Measurements from ENCODE around the gene NUP93. TPM values are rescaled to one million over a fixed set of nuclear protein-coding genes. Genes with fewer than 3 reads are reported as not detected.

The NUP93 gene
- polyA plus RNA-seq, 3 donors from 2014 or later = 57.1 to 91.4 (median 68.3) TPM

DNA sequence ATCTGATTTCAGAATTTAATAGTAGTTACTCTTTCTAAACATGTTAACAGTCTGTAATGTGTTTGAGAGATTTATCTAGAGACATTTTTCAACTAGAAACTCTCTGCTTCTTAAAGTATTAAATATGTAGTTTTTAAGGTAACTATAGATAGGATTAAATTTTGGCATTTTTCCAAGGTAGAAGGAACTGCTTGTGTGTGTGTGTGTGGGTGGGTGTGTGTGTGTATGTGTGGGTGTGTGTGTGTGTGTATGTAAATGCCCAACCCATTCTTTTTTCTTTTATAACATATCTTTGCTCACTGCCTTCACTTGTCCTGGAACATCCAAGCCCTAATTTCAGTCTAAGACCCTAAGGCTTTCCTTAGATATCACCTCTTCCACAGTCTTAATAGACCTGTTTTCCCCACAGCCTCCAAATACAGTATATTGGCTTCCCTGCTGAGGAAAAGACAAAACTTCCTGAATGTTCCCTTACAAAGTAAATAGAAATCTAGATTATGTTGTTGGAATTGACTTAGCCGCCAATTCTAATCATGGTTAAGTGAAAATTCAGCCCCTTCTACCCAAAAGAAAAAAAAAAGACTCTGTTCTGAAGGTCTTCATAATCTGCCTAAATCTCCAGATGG, 33.5 kb downstream of the NUP93 start:
- Mint-ChIP-seq H3K27ac (no peak overlapping the region), H3K27me3 (ENCODE audit: low read depth in 3 of 3) (no peaks in the 10 kb centered on the region), H3K9me3 (no peaks in the 10 kb centered on the region), H3K4me3 (no peak overlapping the region), H3K4me1 (no peaks in the 10 kb centered on the region), H3K36me3 (peaks cover 11 to 28% (median 21%) of the 10 kb centered on the region in 3 donors)
- no peak for DNase-seq

DNA sequence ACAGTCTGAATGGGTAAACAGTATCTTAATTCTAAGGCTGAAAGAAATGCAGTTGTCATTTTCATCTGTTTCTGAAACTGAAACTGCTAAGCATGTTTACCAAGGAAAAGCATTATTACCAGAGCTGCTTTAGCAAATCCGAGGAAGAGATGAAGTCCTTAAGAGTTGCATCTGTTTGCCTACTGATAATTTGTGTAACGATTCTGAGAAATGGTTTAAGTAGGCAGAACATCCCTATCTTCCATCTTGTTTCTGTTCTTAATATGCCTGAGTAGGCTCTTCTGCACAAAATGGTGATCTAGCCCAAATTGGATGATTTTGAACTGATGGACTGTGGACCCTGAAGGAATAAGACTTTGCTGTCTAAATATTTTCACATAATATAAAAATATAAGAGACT, 34.9 kb downstream of the NUP93 start:
- Mint-ChIP-seq H3K27ac (no peak overlapping the region), H3K9me3 (no peaks in the 10 kb centered on the region), H3K36me3 (peaks cover 11 to 15% (median 13%) of the 10 kb centered on the region in 3 donors), H3K4me3 (no peak overlapping the region), H3K4me1 (peaks cover 0 to 2% of the 10 kb centered on the region in 2 donors), H3K27me3 (ENCODE audit: low read depth in 3 of 3) (no peaks in the 10 kb centered on the region)
- no peak for DNase-seq

DNA sequence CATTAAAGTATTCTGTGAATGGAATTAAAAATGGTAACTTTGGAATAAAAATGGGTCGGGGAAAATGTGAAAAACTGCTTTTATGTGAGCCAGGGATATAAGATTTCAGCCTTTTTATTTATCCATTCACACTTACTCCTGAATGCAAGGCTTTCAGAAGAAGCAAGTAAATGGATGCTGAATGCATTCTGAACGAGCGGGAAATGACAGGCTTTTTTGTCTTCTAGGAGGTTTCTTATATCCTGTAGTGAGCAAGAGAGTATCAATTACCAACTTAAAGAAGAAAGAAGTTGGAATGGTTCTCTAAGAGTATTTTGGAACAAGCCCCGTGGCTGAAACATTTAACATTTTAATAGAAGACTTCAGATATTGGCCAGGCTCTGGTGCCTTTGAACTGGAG, 36.0 kb downstream of the NUP93 start:
- Mint-ChIP-seq H3K4me1 (peaks cover 2 to 10% of the 10 kb centered on the region in 2 donors), H3K36me3 (peaks cover 7 to 9% (median 7%) of the 10 kb centered on the region in 3 donors), H3K4me3 (no peak overlapping the region), H3K9me3 (no peaks in the 10 kb centered on the region), H3K27ac (no peak overlapping the region), H3K27me3 (ENCODE audit: low read depth in 3 of 3) (no peaks in the 10 kb centered on the region)
- no peak for DNase-seq

DNA sequence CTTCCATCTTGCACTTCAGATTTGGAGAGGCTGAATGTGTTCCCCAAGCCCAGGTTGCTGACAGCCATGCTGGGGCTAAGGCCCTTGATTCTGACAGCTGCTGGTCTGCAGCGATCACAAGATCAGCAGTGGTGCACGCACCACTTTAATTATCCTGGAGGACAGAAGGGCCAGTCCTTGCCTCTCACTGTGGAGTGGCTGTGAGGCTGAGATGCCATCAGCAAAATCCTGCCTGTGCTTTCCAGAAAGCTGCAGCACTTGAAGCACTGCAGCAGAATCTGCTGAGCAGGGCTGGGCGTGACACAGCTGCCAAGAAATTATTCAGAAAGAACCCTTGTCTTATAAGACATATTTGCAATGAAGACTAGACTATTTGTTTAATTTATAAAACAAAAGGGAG, 37.1 kb downstream of the NUP93 start:
- no peak for DNase-seq
- H3K27me3 Mint-ChIP-seq (ENCODE audit: low read depth in 3 of 3) = no peaks in the 10 kb centered on the region
- peaks cover 3 to 4% (median 4%) of the 10 kb centered on the region in 3 donors for H3K36me3 Mint-ChIP-seq

DNA sequence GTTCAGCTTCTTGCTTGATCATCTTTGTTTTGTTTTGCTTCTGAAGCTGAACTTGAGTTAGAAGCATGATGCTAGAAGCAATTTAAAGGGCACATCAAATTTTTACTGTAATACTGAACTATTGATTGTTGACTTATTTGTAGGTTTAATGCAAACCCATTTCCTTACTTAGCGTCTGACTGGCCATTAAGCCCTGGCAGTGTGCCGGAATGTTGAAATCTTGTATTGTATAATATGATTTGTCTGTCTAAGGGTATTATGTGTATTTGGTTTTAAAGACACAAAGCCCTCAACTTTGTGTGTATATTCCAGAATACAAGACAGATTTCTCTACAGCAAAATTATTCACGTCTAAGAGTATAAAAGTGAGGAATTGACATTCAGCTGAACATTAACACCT, 39.7 kb downstream of the NUP93 start:
- peak overlapping the region in 1 of 6 donors; percentile 2 for H3K27ac Mint-ChIP-seq
- DNase-seq = no peak
- no peaks in the 10 kb centered on the region for H3K27me3 Mint-ChIP-seq (ENCODE audit: low read depth in 3 of 3)
- no peaks in the 10 kb centered on the region for H3K9me3 Mint-ChIP-seq
- H3K4me1 Mint-ChIP-seq = peaks cover 11 to 34% of the 10 kb centered on the region in 2 donors
- no peaks in the 10 kb centered on the region for H3K36me3 Mint-ChIP-seq
- no peak overlapping the region for H3K4me3 Mint-ChIP-seq

More for the DNA sequence above, 37.1 kb downstream of the NUP93 start:
- Mint-ChIP-seq H3K4me3 (no peak overlapping the region), H3K9me3 (no peaks in the 10 kb centered on the region), H3K4me1 (peaks cover 7 to 20% of the 10 kb centered on the region in 2 donors), H3K27ac (no peak overlapping the region)

DNA sequence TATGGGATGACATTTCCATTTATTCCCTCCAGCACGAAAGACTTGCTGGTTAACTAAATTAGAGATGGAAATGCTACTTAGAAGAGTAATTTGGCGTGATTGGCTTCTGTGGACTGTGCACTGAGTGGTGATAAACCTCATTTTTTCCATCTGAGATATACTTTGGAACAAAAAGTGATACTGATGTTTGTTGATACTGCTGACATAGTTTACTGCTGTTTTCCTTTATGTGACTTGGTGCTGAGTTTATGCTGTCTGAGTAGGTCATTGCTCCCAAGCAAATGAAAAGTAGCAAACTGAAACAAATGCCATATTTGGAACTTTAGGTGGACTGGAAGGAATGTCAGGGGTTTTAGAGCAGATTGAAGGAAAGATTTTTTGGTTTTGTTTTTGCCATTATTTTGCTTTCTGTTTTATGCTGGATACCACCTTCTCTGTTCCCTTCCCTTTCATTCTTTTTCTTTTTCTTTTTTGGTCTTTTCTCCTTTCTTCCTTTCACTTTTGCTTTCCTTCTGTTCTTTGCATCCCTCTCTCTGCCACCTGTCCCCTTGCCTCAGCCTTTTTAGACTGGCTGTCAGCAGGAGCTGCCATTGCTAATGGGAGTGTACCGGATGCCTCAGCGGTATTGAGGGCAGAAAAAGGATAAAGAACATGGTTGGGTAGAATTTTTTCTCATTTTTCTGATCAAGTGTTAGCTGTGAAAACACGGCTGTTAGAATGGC, 41.8 kb downstream of the NUP93 start:
- Mint-ChIP-seq H3K4me3 (no peak overlapping the region), H3K27me3 (ENCODE audit: low read depth in 3 of 3) (no peaks in the 10 kb centered on the region), H3K9me3 (no peaks in the 10 kb centered on the region), H3K4me1 (peaks cover 11 to 34% of the 10 kb centered on the region in 2 donors), H3K36me3 (no peaks in the 10 kb centered on the region), H3K27ac (peak overlapping the region in 3 of 6 donors; percentile 25 to 63 (median 47))
- DNase-seq = no peak

DNA sequence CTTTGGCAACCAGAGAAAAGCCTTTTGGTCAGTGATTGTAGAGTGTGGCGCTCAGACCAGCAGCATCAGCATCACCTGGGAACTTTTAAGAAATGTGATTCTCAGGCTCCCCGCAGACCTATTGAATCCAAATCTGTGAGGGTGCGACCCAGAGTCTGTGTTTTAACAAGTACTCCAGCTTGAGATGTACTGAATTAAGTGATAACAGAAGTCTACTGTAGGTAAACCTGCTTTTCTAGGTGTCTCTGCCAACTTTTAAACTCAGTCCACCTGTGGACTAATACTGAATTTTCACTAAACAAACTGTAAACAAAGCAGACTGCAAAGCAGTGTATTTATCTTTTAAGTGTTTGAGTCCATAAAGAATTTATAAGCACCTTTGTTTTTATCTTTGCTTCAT, 43.6 kb downstream of the NUP93 start:
- peaks cover 0 to 2% (median 0%) of the 10 kb centered on the region in 3 donors for H3K27me3 Mint-ChIP-seq (ENCODE audit: low read depth in 3 of 3)
- peaks cover 0 to 6% (median 5%) of the 10 kb centered on the region in 3 donors for H3K36me3 Mint-ChIP-seq
- H3K4me3 Mint-ChIP-seq = no peak overlapping the region
- no peak overlapping the region for H3K27ac Mint-ChIP-seq
- no peak for DNase-seq
- peaks cover 11 to 34% of the 10 kb centered on the region in 2 donors for H3K4me1 Mint-ChIP-seq
- H3K9me3 Mint-ChIP-seq = no peaks in the 10 kb centered on the region

DNA sequence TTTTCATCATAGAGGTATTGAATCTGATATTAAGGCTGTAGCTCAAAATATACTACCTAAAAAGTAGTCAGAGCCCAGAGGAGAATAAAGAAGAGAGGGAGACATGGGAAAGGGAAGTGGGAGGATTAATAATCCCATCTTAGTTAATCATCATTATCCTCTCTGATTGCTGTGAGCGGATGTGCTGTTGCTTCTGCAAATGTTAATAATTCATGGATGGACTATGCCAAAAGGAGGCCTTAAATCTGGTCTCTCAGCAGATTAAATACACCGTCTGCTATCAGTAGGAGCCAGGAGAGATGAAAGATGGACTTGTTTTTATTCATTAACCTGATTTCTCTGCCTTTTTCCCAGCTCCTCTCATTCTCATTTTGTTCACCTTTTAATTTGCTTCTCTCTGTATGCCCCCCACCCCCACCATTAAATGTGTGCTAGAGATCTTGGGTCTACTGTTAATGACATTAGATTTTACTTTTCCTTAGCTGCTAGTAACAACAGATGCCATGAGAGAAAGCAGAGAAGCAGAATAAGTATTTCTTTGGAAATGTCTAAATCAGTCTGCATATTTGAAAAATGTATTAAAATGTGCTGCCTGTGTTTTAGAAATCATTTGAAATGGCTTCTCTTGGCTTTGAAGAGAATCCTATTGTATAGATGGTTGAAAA, 44.2 kb downstream of the NUP93 start:
- DNase-seq = no peak
- Mint-ChIP-seq H3K27me3 (ENCODE audit: low read depth in 3 of 3) (peaks cover 0 to 2% (median 0%) of the 10 kb centered on the region in 3 donors), H3K4me3 (no peak overlapping the region), H3K36me3 (peaks cover 0 to 6% (median 6%) of the 10 kb centered on the region in 3 donors), H3K9me3 (no peaks in the 10 kb centered on the region), H3K4me1 (peaks cover 11 to 34% of the 10 kb centered on the region in 2 donors), H3K27ac (no peak overlapping the region)

DNA sequence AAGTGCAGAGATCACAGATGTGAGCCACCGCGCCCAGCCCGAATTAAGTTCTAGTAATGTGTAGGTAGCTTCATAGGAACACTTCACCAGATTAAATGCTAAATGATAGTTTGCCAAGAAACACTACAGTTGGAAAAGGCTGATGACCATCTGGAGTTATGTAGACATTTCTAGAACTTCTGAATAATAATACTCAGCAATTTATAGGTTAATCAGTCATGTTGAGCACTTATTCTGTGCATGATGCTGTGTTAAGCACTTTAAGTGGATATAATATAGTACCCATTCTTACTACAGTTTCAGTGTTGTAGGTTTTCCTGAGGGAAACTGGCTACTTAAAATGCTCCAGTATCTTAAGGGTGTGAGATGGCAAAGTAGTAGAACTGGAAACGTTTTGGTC, 45.2 kb downstream of the NUP93 start:
- H3K4me3 Mint-ChIP-seq = no peak overlapping the region
- H3K27ac Mint-ChIP-seq = no peak overlapping the region
- H3K4me1 Mint-ChIP-seq = peaks cover 12 to 38% of the 10 kb centered on the region in 2 donors
- DNase-seq = no peak
- H3K9me3 Mint-ChIP-seq = no peaks in the 10 kb centered on the region
- peaks cover 0 to 2% (median 0%) of the 10 kb centered on the region in 3 donors for H3K27me3 Mint-ChIP-seq (ENCODE audit: low read depth in 3 of 3)
- peaks cover 0 to 6% (median 6%) of the 10 kb centered on the region in 3 donors for H3K36me3 Mint-ChIP-seq

DNA sequence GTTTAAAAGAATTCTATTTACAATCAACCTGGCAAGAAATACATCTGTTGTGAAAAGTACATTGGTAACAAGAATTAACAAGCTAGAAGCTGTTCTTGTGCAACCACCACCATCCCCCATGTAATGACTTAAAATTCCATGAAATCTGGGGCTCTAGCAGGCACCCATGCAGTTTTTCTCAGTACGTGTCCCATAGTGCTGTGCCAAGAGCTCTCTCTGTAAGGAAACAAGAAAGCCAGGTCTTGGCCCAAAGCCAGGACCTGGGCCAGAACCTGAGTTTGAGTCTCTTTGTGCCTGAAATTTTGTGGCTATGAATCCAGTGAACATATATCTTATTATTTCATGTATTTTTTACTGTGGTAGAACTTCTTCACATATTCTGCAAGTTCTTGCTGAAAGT, 46.6 kb downstream of the NUP93 start:
- Mint-ChIP-seq H3K9me3 (no peaks in the 10 kb centered on the region), H3K4me3 (no peak overlapping the region), H3K4me1 (peaks cover 22 to 40% of the 10 kb centered on the region in 2 donors), H3K27me3 (ENCODE audit: low read depth in 3 of 3) (peaks cover 0 to 2% (median 0%) of the 10 kb centered on the region in 3 donors), H3K27ac (no peak overlapping the region), H3K36me3 (peaks cover 0 to 6% (median 6%) of the 10 kb centered on the region in 3 donors)
- DNase-seq = no peak

DNA sequence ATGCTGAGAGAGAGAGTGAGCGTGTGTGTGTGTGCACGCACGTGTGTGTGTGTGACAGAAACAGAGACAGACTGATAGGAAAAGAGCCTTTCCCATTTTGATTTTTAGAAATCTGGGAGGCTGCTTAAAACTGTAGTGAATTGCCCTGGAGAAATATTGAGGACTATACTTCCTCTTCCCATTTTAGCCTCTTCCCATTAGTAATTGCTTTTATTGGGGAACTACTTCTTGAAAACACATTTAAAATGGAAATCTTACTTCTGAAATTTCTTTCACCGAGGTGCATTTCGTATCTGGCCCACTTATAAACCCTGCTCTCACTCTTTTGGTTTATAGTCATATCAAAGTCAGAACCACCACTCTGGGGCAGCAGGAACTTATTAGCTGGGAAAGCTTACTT, 47.1 kb downstream of the NUP93 start:
- peaks cover 0 to 5% (median 0%) of the 10 kb centered on the region in 3 donors for H3K27me3 Mint-ChIP-seq (ENCODE audit: low read depth in 3 of 3)
- peaks cover 19 to 40% of the 10 kb centered on the region in 2 donors for H3K4me1 Mint-ChIP-seq
- no peak overlapping the region for H3K4me3 Mint-ChIP-seq
- DNase-seq = no peak
- H3K27ac Mint-ChIP-seq = peak overlapping the region in 1 of 6 donors; percentile 13
- peaks cover 0 to 6% (median 6%) of the 10 kb centered on the region in 3 donors for H3K36me3 Mint-ChIP-seq
- no peaks in the 10 kb centered on the region for H3K9me3 Mint-ChIP-seq

DNA sequence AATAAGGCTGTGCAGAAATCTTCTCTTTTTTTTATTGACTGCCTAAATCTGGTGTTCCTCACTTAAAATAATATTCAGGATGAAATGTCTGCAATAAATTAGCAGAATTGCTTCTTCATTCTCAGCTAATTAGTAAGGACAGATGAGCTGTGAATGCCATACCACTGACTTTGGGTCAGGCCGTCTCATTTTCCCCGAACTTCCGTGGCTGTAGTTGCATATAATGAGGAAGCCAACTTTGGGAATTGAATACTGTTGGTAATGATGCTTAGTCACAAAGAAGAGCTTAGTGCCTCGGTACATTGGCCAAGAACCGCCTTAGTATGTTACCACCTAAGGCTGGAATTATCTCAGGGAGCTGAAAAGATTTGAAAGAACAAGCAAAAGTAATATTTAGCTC, 47.6 kb downstream of the NUP93 start:
- H3K4me3 Mint-ChIP-seq = no peak overlapping the region
- H3K4me1 Mint-ChIP-seq = peaks cover 17 to 40% of the 10 kb centered on the region in 2 donors
- H3K27ac Mint-ChIP-seq = no peak overlapping the region
- H3K9me3 Mint-ChIP-seq = no peaks in the 10 kb centered on the region
- no peak for DNase-seq
- peaks cover 0 to 6% (median 6%) of the 10 kb centered on the region in 3 donors for H3K36me3 Mint-ChIP-seq
- H3K27me3 Mint-ChIP-seq (ENCODE audit: low read depth in 3 of 3) = peaks cover 0 to 5% (median 0%) of the 10 kb centered on the region in 3 donors

DNA sequence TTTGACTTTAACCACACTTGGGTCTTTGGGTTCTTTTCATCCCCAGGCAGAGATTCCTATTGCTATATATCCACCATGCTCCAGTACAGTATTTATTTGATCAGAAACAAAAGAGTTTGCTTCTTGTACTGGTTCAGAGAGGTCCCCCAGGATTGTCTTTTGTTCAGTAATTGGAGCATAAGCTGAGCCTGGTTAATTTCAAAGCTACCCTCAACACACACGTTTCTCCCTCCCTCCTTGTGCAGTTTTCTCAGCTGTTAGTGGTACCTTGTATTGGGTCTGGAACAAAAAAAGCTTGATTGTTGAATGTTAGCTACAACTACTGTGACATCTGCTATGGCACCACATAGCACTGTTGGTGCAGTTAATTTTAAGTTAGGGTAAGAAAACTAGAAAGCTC, 50.0 kb downstream of the NUP93 start:
- H3K4me3 Mint-ChIP-seq = no peak overlapping the region
- no peaks in the 10 kb centered on the region for H3K9me3 Mint-ChIP-seq

DNA sequence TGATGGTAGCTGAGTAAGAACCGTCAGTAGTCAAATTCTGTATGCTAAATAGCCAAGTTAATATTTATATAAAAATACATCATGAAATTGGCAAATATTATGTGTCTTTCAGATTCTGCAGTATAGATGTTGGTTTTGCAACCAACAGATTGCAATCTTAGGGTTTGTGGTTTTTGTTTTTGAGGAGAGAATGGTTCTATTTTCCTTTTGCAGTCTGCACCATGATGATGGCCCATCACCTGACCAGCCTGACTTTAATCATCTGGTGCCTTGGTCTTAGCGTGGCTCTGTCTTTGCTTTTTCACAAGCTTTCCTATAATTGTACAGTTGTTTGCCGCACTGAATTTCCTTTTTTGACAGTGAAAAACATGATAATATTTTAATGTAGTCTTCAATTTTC, 50.7 kb downstream of the NUP93 start:
- H3K27ac Mint-ChIP-seq = peak overlapping the region in 2 of 6 donors; percentile 33 to 37
- no peaks in the 10 kb centered on the region for H3K9me3 Mint-ChIP-seq
- H3K4me3 Mint-ChIP-seq = peak overlapping the region in 2 of 5 donors; percentile 10 to 48
- peaks cover 0 to 5% (median 0%) of the 10 kb centered on the region in 3 donors for H3K27me3 Mint-ChIP-seq (ENCODE audit: low read depth in 3 of 3)
- H3K4me1 Mint-ChIP-seq = peaks cover 15 to 43% of the 10 kb centered on the region in 2 donors
- peak; percentile 3 to 22 (median 11) for DNase-seq
- peaks cover 0 to 6% (median 6%) of the 10 kb centered on the region in 3 donors for H3K36me3 Mint-ChIP-seq

More for the DNA sequence above, 50.0 kb downstream of the NUP93 start:
- no peak for DNase-seq
- peaks cover 15 to 43% of the 10 kb centered on the region in 2 donors for H3K4me1 Mint-ChIP-seq
- H3K27ac Mint-ChIP-seq = no peak overlapping the region
- H3K27me3 Mint-ChIP-seq (ENCODE audit: low read depth in 3 of 3) = peaks cover 0 to 5% (median 0%) of the 10 kb centered on the region in 3 donors
- H3K36me3 Mint-ChIP-seq = peaks cover 0 to 6% (median 6%) of the 10 kb centered on the region in 3 donors

All from immature natural killer cell (primary cell).